ENCODE measurements around the gene BRWD1.

DNA sequence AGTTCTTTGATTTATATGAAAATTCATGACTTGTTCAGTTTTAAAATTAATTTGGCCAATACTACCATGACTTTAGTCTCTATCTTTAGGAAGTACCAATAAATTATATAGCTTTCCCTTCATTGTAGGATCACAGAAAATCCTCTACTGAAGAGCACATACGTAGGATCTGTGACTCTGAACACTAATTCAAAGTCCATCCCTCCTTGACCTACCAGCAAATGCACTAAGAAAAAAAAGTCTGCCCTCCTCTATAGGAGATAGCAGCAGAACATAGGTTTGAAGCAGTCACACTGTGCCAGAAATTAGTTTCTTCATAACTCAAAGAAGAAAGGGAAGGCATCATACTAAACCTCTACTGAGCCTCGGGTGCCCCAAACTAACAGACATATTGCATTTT is 16.5 kb downstream of the BRWD1 start:
- TF ChIP-seq, protein P1, sequence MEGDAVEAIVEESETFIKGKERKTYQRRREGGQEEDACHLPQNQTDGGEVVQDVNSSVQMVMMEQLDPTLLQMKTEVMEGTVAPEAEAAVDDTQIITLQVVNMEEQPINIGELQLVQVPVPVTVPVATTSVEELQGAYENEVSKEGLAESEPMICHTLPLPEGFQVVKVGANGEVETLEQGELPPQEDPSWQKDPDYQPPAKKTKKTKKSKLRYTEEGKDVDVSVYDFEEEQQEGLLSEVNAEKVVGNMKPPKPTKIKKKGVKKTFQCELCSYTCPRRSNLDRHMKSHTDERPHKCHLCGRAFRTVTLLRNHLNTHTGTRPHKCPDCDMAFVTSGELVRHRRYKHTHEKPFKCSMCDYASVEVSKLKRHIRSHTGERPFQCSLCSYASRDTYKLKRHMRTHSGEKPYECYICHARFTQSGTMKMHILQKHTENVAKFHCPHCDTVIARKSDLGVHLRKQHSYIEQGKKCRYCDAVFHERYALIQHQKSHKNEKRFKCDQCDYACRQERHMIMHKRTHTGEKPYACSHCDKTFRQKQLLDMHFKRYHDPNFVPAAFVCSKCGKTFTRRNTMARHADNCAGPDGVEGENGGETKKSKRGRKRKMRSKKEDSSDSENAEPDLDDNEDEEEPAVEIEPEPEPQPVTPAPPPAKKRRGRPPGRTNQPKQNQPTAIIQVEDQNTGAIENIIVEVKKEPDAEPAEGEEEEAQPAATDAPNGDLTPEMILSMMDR (IDR thresholded peaks at IDR 0.05): no peak
- TF ChIP-seq ELF4 (CRISPR knock-in tag; IDR thresholded peaks at IDR 0.05; ENCODE audit: low read depth): no peak
- TF ChIP-seq, protein P2, sequence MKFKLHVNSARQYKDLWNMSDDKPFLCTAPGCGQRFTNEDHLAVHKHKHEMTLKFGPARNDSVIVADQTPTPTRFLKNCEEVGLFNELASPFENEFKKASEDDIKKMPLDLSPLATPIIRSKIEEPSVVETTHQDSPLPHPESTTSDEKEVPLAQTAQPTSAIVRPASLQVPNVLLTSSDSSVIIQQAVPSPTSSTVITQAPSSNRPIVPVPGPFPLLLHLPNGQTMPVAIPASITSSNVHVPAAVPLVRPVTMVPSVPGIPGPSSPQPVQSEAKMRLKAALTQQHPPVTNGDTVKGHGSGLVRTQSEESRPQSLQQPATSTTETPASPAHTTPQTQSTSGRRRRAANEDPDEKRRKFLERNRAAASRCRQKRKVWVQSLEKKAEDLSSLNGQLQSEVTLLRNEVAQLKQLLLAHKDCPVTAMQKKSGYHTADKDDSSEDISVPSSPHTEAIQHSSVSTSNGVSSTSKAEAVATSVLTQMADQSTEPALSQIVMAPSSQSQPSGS (CRISPR knock-in tag; IDR thresholded peaks at IDR 0.05; ENCODE audit: borderline replicate concordance, low read depth): no peak
- TF ChIP-seq, protein P3, sequence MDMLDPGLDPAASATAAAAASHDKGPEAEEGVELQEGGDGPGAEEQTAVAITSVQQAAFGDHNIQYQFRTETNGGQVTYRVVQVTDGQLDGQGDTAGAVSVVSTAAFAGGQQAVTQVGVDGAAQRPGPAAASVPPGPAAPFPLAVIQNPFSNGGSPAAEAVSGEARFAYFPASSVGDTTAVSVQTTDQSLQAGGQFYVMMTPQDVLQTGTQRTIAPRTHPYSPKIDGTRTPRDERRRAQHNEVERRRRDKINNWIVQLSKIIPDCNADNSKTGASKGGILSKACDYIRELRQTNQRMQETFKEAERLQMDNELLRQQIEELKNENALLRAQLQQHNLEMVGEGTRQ (CRISPR knock-in tag; IDR thresholded peaks at IDR 0.05): no peak

Measured in WTC11 (cell line).